Stimulated activated CD4-positive, alpha-beta T cell treated with anti-CD3 and anti-CD28 coated beads, Interleukin-15, amount 100 ng/mL, for 24 hours (primary cell): ENCODE measurements around the gene MAEA.
"Not testable (repeated sequence)": the region's sequence is repeated elsewhere in the genome, so short reads cannot be mapped to it uniquely, and the experiment has no call there.

ENCODE experiments used
- DNase-seq: peaks from one replicate; pipeline ENCODE4 v3.0.0-alpha.2; 2020

The MAEA gene

DNA sequence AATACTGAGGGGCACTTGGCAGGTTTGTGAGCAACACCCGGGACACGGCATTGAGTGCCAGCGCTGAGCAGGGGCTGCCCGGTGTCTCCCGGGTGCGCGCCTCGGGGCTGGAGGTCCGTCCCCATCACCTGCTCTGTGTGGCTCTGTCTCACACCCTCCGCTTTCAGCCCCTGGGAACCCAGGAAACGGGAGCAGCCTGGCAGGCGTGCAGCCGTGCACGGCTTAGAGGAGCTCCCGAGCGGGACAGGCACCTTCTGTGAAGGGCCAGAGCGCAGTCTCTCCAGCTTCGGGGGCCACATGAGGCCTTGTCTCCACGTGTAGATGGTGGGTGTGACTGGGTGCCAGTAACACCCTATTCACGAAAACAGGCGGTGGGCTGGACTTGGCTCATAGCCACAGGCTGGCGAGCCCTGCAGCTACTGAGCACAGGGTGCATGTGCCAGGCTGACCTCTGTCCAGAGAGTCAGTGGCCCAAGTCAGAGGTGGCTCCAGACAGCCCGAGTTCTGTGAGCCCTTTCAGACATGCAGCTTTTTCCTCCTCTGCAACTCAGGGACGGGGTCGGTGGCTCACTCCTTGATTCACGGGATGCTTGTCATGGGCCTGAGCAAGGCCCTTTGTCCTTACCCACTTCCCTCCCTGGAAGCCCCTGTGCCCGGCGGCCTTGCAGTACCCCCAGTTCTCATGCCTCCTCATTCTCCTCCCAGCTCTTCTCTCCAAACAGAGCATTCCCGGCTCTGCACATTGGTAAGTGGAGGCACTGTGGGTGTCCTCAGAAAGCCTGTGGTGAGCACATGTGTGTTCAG lies 80.8 kb downstream of the MAEA start:
- DNase-seq, result no peak

DNA sequence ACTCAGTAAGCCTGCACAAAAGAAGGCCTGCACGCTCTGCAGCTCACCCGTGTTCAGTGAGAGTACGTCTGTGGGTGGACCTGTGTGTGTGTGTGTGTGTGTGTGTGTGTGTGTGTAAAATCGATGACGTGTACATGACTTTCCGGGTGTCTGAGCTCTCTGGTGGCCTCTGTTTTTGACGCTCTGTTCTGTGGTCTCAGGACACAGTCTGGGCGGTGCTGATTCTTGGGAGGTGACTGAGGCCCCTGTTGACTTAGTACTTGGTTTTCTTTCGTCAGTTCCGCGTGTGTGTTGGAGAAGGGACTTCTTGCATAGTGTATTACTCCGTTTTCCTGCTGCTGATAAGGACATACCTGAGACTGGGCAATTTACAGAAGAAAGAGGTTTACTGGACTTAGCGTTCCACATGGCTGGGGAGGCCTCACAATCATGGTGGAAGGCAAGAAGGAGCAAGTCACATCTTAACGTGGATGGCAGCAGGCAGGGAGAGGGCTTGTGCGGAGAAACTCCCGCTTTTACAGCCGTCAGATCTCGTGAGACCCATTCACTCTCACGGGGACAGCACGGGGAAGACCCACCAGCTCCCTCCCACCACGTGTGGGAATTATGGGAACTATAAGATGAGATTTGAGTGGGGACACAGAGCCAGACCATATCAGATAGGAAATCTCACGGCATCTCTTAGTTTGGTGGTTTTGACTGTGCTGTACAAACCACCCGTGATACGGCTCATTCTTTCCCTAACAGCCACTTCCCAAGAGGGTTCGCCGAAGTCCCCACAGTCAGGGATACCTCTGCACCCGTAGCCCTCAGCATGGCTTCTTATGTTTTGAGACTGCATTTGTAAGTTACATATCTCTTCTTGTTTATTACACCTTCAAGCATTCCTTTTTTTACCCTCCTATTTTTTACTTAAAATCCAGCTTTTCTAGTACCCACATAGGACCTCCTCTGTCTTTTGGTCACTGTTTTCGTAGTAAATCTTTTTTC lies 81.8 kb downstream of the MAEA start:
- no peak for DNase-seq

DNA sequence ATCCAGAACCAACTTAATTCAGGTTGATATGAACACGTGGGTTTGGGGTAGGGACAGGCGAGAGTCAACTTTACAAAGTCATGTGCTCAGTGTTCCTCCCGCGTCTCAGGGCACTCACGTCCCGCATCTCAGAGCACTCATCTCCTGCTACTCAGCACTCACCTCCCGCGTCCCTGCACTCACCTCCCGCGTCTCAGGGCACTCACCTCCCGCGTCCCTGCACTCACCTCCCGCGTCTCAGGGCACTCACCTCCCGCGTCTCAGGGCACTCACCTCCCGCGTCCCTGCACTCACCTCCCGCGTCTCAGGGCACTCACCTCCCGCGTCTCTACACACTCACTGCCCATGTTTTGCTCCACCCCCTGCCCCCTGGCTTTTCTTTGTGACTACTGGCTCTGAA lies 82.9 kb downstream of the MAEA start:
- DNase-seq, result not testable (repeated sequence)

DNA sequence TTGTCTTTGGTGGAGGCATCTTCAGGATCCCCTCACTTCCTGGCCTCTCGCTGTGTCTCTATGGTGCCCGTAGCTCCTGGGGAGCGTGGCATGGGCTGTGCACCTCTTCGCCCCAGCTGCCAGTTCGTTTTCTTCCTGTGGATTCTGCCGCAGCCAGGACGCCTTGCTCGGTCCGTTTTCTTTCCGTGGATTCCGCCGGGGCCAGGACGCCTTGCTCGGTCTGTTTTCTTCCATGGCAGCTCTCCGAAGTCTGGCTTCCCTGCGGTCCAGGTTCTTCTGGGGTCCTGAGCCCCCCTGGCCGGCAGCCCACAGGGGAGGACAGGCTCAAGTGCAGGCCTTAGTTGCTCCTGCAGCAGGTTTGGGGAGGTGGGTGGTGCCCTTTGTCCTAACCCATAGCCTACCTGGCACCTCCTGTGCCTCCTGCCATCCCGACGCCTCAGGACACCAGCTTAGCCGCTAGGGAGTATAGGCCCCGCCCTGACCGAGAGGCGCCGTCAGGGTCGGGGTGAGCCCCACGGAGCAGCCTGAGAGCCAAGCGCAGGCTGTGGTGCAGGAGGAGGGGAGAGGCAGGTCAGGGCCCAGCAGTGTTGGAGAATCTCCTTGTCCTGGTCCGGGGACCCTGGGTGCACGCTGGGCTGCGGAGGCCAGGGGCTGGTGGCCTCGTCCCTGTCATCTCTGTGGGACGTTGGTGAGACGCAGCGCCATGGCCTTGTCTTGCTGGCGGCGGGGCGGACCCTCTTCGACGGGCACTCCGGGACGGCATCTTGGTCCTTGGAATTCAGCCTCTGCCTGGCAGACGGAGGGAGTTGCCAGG lies 84.4 kb downstream of the MAEA start:
- DNase-seq, result no peak

DNA sequence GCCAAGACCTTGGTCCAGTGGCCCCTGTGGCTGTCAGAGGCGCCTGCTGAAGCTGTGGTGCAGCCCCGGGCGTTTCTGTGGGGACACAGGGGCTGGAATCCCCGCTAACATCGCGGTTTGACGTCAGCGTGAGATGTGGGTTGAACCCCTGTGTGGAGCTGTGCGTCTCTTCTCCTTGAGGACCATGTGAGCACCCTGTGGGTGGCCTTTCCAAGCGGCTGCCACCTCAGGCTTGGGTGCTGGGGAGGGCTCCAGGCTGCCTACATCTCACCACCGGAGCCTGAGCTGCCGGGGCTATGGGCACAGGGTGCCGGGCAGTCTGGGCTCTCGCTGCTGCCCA lies 85.0 kb downstream of the MAEA start:
- no peak for DNase-seq

DNA sequence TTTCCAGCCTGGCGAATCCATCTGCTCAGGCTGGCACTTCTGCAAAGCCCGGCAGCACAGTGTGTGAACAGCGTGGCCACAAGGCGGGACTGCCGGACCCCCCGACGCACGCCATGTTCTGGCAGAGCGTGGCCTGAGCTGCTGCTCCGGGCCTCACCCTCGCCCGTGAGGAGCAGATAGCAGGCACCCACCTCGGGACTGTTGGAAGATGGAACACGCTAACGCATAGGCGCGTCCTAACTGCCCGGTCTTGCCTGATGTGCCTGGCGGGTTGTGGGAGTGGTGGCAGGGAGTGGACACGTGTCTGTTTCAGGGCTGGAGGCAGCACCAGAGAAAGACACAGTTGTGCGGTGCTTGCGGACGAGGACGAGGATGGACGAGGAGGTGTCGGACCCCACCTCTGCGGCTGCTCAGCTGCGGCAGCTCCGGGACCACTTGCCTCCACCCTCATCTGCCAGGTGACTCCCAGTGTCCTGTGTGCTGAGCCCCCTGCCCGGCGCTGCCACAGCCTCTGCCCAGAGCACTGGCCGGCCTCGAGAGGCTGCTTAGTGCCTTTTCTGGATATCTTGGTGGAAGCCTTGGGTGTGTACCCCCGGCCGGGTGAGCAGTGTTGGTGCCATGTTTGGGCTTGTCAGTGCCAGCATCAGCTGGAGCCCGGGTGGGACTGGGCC lies 85.5 kb downstream of the MAEA start:
- no peak for DNase-seq

DNA sequence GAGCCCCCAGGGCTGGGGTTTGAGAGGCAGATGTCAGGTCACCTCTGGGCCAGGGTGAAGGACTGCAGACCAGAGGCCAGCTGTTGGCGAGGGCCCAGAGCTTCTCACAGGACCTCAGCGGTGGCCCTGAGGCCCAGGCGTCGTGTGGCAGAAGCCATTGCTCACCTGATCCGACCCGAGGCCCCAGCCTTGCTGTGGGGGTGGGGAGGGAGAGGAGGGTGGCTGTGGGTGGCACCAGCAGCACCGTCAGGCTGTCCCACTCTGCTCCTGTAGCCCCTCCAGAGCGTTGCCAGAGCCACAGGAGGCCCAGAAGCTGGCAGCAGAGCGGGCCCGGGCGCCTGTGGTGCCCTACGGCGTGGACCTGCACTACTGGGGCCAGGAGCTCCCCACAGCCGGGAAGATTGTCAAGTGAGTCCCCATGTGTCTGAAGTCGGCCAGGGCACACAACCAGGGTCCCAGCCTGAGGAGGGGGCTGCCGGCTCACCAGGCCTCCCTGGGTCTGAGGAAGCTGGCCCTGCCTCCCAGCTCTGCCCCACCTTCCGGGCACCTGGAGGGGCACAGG lies 86.2 kb downstream of the MAEA start:
- DNase-seq, result no peak

DNA sequence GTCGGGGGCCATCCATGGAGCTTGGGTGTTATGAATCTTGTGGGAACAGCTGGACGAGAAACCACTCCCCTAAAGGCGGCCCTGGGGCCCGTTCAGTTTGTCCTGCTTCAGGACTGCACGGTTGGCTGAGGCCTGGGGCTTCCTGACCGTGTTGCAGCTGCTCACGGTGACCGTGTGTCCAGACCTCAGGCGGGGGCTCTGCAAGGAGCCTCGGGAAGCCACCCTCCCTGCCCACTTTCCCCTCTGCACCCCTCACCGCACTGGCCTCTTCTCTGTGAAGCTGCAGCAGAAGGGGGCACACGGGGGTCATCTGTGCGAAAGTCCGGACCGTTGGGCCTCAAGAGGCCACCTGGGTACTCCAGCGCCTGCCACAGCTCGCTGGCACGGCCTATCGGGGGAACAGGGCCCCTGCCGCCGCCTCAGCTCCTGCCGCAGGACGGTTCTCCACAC lies 86.7 kb downstream of the MAEA start:
- no peak for DNase-seq

DNA sequence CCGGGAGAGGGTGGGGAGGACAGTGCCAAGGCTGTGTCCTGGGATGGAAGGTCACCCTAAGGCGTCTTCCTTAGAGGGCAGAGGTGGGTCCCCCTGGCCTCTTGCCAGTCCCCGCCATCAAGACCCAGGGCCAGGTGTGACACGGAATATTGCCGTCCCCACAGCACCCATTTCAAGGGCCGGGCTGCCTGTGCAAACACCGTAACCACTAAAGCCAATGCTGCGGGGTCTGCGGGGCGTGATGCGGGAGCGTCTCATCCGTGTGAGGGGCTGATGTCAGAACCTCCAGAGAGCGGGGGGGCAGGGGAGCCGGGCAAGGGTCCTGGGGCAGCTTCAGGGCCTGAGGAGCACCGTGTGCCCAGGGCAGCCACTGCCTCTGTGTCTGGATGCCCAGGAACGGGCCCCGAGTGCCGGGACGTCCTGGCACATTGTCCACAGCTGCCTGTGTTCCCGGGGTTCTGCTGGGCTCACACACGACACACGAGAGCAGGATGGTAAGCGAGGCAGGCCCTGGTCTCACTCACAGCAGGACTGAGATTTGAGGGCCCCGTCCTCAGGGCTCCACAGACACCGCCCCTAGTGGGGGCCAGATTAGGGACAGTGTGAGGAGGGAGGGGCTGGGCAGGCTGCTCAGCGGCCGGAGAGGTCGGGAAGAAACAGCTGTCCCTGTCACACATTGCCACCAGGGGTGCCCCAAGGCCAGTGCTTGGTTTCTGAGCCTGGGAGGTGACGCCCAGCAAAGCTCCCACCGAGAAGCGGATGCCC lies 87.3 kb downstream of the MAEA start:
- DNase-seq, result no peak

DNA sequence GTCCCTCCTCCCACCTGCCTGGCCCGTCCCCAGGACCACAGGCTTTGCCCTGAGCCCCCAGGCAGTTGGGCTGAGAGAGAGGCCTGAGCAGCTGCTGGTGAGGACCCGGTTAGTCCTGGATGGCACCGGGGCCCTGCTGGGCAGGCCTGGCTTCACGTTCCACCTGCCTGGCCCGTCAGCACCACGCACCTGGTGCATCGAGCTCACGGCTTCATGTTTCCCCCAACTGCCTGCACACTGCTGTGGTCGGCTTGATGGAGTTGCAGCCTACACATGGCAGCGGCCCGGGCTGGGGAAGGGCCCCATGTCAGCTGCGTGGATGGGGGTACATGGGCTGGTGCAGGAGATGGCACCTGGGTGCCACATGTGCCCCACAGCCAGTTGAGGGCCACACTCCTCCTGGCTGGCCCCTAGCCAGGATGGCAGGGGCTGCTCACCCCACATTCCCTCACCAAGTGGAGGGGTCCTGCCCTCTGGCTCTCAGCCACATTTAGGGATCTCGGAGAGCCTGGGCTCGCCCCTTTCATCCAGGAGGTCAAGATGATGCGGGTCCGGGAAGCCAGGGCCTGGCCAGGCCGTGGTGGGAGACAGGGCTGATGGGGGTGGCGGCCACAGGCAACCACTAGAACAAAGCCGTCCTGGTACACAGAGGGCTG lies 88.0 kb downstream of the MAEA start:
- DNase-seq, result no peak

DNA sequence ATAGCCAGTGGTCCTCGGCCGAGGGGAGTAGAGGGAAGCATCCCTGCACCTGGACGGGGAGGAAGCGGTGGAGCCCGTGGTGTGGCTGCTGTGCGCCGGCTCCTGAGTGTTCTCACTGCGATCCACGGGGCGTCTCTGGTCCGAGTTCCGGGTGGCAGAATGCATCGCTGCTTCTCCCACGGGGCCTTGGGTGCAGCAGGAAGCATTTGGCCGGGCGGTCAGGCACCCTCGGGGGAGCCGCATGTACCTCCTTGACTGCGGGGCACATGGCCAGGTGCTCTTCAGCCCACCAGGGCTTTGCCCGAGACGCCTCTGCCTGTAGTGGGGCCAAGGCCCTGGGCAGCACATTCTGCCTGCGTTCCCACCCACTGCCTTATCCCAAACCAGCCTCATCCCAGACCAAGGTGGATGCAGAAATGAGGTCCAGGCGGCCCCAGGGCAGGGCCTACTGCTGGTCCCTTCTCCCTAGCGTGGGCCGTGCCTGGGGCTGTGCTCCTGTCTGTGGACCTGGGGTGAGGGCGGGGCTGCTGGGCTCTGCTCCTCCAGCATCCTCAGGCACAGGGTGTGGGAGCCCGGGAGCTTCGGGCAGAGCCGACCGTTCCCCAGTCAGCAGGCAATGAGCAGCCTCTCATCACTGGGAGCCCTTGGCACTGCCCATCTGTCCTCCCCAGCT lies 89.0 kb downstream of the MAEA start:
- DNase-seq, result no peak

DNA sequence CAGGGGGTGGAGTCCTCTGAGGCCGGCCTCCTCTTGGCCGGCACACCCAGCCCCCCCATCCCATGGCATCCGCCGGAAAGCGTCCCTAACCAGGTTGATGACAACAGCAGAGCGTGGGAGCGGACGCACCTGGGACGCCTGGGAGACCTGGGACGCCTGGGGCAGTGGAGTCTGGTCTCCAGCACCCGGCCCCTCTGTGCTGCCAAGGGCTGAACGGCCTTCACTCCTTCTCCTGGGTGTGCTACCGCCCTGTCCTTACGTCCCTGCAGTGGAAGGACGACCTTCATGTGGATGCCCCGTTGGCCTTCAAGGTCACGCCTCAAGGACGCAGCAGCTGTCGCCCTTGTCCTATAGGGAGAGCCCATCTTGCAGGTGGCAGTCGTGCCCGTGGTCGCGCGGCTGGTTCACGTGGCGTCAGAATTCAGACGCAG lies 89.7 kb downstream of the MAEA start:
- DNase-seq, result no peak

DNA sequence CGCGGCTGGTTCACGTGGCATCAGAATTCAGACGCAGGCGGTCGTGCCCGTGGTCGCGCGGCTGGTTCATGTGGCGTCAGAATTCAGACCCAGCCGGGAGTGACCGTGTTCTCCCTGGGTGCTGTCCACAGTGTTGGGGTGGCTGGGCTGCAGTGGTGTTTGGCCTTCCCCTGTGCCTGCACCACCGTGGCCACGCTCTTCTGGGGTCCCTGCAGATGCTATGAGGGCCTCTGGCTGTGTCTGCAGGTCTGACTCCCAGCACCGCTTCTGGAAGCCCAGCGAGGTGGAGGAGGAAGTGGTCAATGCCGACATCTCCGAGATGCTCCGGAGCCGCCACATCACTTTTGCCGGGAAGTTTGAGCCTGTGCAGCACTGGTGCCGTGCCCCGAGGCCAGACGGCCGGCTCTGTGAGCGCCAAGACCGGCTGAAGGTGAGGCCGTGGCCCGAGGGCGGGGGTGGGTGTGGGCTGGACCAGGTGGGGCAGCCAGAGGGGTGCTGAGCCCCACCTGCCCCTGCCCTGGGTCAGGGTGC lies 90.2 kb downstream of the MAEA start:
- DNase-seq, result no peak

DNA sequence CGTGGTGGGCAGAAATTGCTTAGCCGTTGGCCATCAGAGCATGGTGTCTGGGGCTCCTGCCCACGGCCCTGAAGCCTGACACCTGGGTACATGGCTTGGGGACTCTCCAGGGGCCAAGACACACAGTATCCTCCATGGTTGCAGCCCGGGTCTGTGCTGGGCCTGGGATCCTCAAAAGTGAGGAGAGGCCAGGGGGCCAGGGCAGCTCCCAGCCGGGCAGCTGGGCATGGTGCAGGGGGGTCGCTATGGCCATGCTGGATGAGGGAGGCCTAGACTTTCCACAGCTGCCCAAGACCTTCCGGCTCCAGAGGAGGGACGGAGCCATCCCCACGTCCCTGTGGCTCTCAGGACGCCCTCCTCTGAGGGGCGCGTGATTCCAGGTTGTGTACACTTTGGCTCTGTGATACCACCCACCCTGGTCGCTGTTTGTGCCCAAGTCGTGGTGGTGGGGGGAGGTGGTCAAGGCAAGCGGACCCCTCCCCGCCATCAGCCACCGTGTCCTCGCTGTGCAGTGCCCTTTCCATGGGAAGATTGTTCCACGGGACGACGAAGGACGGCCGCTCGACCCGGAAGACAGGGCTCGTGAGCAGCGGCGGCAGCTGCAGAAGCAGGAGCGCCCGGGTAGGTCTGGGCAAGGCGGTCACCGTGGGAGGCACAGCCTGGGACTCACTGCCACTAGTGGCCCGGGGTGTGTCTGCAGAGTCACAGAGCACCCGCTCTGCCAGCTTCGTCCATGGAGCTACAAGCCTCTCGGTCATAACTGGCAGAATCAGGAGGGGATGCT lies 90.9 kb downstream of the MAEA start:
- no peak for DNase-seq

DNA sequence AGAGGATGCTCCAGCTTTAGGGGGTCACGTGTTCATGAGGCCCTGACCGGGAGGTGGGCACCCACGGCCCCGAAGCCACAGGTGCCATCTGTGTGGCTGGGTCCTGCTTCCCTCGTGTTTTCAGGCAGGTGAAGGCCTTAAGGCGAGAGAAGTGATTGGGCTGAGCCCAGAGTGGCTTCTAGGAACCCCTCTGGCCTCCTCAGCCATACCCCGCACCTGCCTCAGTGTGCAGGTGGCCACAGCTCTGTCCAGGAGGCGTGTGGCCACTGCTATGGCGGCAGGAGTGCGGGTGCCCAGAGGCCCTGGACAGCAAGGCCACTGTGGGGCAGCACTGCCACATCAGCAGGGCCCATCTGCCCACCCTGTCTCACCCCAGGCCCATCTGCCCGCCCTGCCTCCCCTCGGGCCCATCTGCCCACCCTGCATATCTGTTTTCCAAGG lies 91.5 kb downstream of the MAEA start:
- DNase-seq, result no peak

DNA sequence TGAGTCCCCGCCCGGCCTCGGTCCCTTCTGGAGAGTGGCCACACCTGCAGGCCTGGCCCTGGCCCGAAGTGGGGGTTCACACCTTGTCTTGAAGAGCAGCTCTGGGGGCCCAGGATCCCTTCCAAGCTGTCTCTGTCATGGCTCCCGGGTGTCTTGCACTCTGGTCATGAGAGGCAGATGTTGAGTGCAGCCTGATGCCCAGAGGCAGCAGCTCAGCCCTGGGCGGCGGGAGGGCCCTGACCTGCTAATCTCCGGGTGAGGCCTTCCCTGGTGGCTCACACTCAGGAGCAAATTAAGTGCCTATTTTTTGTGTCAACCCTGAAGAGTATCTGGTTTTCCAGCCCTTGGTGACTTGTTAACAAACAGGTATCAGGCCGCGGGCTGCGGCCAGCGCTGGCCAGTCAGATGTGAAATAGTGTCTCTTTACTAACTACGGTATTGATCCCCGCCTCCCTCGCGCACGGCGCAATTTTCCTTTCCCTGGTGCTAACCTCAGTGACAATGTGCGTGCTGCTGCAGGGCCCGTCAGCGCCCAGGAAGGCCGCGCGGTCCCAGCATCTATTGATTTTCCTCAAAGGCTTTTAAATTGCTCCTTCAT lies 92.4 kb downstream of the MAEA start:
- DNase-seq, result no peak

DNA sequence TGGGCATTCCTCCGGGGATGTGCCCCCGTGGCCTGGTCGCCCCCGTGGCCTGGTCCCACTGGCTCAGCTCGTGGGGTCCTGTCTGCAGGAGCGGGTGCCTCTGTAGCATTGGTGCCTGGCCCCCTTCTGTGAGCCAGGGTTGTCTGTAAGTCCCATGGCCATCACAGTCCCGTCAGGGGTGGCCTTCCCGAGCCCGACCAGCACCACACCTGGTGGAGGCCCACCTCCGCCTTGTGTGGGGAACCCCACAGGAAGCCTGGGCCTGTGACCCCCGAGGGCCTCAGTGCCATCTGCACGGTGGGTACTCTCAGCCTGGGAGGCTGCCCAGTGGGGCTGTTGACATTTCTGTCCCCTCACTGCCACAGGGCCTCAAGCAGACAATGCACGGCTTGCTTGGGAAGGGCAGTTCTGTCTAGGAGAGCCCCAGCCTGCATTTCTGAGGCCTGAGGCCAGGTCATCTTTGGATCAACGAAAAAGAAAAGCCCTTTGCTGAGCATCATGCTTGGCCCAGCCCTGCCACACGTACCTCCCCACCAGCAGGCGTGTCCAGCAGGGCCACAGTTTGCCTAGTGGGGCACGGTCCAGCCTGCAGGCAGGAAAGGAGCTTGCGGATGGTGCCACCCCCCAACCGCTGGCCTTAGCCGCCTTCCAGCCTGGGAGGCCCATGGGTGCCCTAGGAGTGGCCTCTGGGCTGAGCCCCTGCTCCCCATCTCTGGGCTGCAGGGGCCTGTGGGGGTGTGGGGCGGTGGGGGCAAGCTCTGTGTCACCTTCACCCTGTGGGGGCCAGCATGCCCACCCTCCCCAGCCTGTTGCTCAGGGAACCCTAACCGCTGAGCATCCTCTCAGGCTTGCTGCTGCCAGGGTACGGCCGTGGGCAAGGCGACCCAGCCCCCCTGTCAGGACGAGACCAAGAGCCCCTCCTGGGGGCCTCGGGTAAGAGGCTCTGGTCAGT lies 93.4 kb downstream of the MAEA start:
- DNase-seq, result no peak
